ENCODE measurements around the gene SNRPD1. TPM values are rescaled to one million over a fixed set of nuclear protein-coding genes. Genes with fewer than 3 reads are reported as not detected.
A peak's percentile ranks its signal among the peaks of the same experiment; 100 is the strongest.
"Not testable (repeated sequence)": the region's sequence is repeated elsewhere in the genome, so short reads cannot be mapped to it uniquely, and the experiment has no call there.

The SNRPD1 gene
- total and polyA plus RNA-seq, 8 donors: 28.0 to 149 (median 137) TPM

- TF ChIP-seq, protein P1, sequence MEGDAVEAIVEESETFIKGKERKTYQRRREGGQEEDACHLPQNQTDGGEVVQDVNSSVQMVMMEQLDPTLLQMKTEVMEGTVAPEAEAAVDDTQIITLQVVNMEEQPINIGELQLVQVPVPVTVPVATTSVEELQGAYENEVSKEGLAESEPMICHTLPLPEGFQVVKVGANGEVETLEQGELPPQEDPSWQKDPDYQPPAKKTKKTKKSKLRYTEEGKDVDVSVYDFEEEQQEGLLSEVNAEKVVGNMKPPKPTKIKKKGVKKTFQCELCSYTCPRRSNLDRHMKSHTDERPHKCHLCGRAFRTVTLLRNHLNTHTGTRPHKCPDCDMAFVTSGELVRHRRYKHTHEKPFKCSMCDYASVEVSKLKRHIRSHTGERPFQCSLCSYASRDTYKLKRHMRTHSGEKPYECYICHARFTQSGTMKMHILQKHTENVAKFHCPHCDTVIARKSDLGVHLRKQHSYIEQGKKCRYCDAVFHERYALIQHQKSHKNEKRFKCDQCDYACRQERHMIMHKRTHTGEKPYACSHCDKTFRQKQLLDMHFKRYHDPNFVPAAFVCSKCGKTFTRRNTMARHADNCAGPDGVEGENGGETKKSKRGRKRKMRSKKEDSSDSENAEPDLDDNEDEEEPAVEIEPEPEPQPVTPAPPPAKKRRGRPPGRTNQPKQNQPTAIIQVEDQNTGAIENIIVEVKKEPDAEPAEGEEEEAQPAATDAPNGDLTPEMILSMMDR (IDR thresholded peaks at IDR 0.05): no peak
- Histone ChIP-seq H3K27me3 (no peaks in the 10 kb centered on the region), H3K4me1 (no peaks in the 10 kb centered on the region), H3K4me3 (no peak overlapping the region), H3K27ac (no peak overlapping the region), H3K36me3 (peaks cover 0 to 33% of the 10 kb centered on the region in 2 donors), H3K9me3 (no peaks in the 10 kb centered on the region)
- DNase-seq: no peak
- ATAC-seq: no peak
- intact Hi-C loops (cut with DNase I): no loop called here
Observed at GRCh38 chr18:21662581-21662980, 50.5 kb downstream of the SNRPD1 start.

GRCh38 chr18:21663578-21663977 is 51.5 kb downstream of the SNRPD1 start:
- H3K27me3 ChIP-seq: no peaks in the 10 kb centered on the region
- intact Hi-C loops (cut with DNase I): no loop called here
- ATAC-seq (no peak), DNase-seq (no peak)
- no peaks in the 10 kb centered on the region for H3K4me1 ChIP-seq
- no peak overlapping the region for H3K4me3 ChIP-seq
- peaks cover 0 to 27% of the 10 kb centered on the region in 2 donors for H3K36me3 ChIP-seq
- TF ChIP-seq, protein P1 (IDR thresholded peaks at IDR 0.05): no peak
- H3K27ac ChIP-seq: no peak overlapping the region
- H3K9me3 ChIP-seq: no peaks in the 10 kb centered on the region

DNA sequence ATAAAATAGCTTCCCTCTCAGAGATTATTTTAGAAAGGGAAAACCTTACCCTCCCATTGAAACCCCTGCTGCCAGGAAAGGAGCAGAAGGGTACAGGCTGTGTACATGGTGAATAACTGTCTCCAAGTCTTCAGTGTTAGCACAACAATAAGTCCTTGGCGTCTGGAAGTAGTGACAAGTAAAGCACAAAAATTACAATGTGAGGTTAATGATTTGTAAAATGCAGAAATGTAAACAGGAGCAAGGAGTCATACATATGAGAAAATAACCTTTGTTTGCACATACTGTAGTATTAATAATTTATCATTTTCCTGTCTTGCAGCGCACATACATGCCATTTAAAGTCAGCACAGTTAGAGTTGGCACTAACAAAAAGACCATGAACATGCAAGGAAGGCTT is 52.0 kb downstream of the SNRPD1 start:
- Histone ChIP-seq H3K4me3 (no peak overlapping the region), H3K27me3 (no peaks in the 10 kb centered on the region), H3K4me1 (no peaks in the 10 kb centered on the region), H3K9me3 (no peaks in the 10 kb centered on the region), H3K36me3 (peaks cover 0 to 22% of the 10 kb centered on the region in 2 donors), H3K27ac (no peak overlapping the region)
- ATAC-seq: no peak
- DNase-seq: no peak
- intact Hi-C loops (cut with DNase I): no loop called here
- TF ChIP-seq, protein P1 (IDR thresholded peaks at IDR 0.05): no peak

DNA sequence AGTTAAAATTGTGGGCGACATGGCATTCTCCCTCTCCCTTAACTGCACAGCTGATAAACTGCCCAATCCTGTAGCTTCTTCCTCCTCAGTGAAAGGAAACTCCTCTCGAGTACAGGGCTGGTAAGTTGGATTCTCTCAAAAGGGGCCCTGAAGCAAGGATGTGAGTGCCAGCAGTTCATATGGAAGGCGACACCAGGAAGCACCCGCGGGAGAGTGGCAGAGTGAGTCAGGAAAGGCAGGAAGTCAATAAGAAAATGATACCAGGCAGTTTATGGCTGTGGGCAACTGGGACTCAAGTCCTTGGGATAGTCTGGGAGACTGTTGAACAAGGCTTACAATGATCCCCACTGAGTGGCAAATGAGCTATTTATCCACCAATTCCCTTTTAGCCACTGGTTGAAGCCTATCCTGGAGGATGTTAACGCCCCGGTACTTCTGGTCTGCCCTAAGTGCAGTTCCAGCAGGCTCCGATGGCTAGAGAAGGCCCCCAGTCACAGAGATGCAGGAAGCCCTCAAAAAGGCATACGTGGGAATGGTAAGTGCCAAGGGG is 57.7 kb downstream of the SNRPD1 start:
- no peak overlapping the region for H3K4me3 ChIP-seq
- no peaks in the 10 kb centered on the region for H3K4me1 ChIP-seq
- H3K36me3 ChIP-seq: peaks cover 0 to 16% of the 10 kb centered on the region in 2 donors
- ATAC-seq: no peak
- H3K27me3 ChIP-seq: no peaks in the 10 kb centered on the region
- no peak overlapping the region for H3K27ac ChIP-seq
- H3K9me3 ChIP-seq: no peaks in the 10 kb centered on the region
- TF ChIP-seq, protein P1 (IDR thresholded peaks at IDR 0.05): no peak
- intact Hi-C loops (cut with DNase I): no loop called here
- no peak for DNase-seq

- Histone ChIP-seq H3K27ac (no peak overlapping the region), H3K36me3 (peaks cover 0 to 16% of the 10 kb centered on the region in 2 donors), H3K9me3 (no peaks in the 10 kb centered on the region), H3K27me3 (no peaks in the 10 kb centered on the region), H3K4me3 (no peak overlapping the region), H3K4me1 (no peaks in the 10 kb centered on the region)
- DNase-seq: no peak
- ATAC-seq: peak; percentile 24
- TF ChIP-seq, protein P1 (IDR thresholded peaks at IDR 0.05): no peak
- intact Hi-C loops (cut with DNase I): no loop called here
Observed at GRCh38 chr18:21672521-21673267, 60.6 kb downstream of the SNRPD1 start.

DNA sequence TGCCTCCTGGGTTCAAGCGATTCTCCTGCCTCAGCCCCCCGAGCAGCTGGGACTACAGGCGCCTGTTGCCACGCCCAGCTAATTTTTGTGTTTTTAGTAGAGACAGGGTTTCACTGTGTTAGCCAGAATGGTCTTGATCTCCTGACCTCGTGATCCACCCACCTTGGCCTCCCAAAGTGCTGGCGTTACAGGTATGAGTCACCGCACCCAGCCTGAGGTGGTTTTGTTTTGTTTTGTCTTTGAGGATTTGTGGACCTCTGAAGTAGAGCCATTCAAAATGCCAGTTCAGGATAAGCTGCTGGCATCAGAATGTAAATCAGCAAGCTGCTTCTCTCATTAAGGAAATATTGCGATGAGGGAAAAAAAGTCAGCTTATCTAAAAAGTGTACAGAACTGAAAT is 63.2 kb downstream of the SNRPD1 start:
- DNase-seq; ATAC-seq; intact Hi-C loops (cut with DNase I); H3K4me3 ChIP-seq; H3K27me3 ChIP-seq; H3K27ac ChIP-seq; H3K4me1 ChIP-seq; H3K9me3 ChIP-seq: not testable (repeated sequence)
- peaks cover 0 to 16% of the 10 kb centered on the region in 2 donors for H3K36me3 ChIP-seq
